PC-9 (cell line): ENCODE results near the gene TMEM9. TPM values are rescaled to one million over a fixed set of nuclear protein-coding genes. Genes with fewer than 3 reads are reported as not detected.

Experiments used
- BruUV-seq: library from RNA; stranded (reverse); fragments of 400-500 nt; replicated peaks from 2 replicates; lab custom pipeline; 2021; lab: Mats Ljungman, UMichigan
- CTCF ChIA-PET: fragments of 300-600 bp; sonication (Branson Sonifier 250); formaldehyde crosslinking; loops from one replicate; lab custom pipeline; 2022; ENCODE audit warnings: antibody characterized with exemption; lab: Charles Lee
- POLR2A ChIA-PET: fragments of 300-600 bp; sonication (Branson Sonifier 250); formaldehyde crosslinking; loops from one replicate; lab custom pipeline; 2022; ENCODE audit warnings: antibody characterized with exemption; ENCODE audit not compliant: unreplicated experiment; lab: Charles Lee
- DNase-seq, 2 experiments: peaks; one replicate each; pipeline versions ENCODE4 v3.0.0 to v3.0.0-alpha.2; 2015 to 2022; ENCODE audit warnings: mixed read lengths in 1 of 2
- H2AFZ ChIP-seq: fragments of 200-600 bp; sonication (generic); 2 replicates; pipeline ENCODE4 v1.8.1; 2017; ENCODE audit warnings: antibody characterized with exemption
- H3F3A ChIP-seq: fragments of 200-600 bp; sonication (generic); 2 replicates; pipeline ENCODE4 v1.8.1; 2017; ENCODE audit warnings: antibody characterized with exemption, mild to moderate bottlenecking, low read depth; ENCODE audit not compliant: insufficient read depth
- H3K27ac ChIP-seq: fragments of 200-600 bp; sonication (generic); 2 replicates; pipeline ENCODE4 v1.6.1; 2016; ENCODE audit warnings: mixed run types
- H3K27me3 ChIP-seq: fragments of 200-600 bp; sonication (generic); 2 replicates; pipeline ENCODE4 v1.6.1; 2016; ENCODE audit warnings: low read depth, mixed run types; ENCODE audit not compliant: insufficient read depth
- H3K36me3 ChIP-seq: fragments of 200-600 bp; sonication (generic); 2 replicates; pipeline ENCODE4 v1.6.1; 2016; ENCODE audit warnings: low read depth, mixed run types
- H3K4me1 ChIP-seq: fragments of 200-600 bp; sonication (generic); replicated peaks from 2 replicates; pipeline ENCODE4 v1.6.1; 2016; ENCODE audit warnings: mixed run types; ENCODE audit not compliant: insufficient read depth
- H3K4me2 ChIP-seq: fragments of 200-600 bp; sonication (generic); 2 replicates; pipeline ENCODE4 v1.6.1; 2017; ENCODE audit warnings: mixed run types
- H3K4me3 ChIP-seq: fragments of 200-600 bp; sonication (generic); 2 replicates; pipeline ENCODE4 v1.6.1; 2016; ENCODE audit warnings: mixed run types
- H3K79me2 ChIP-seq: fragments of 200-600 bp; sonication (generic); 2 replicates; pipeline ENCODE4 v1.6.1; 2017; ENCODE audit warnings: low read depth, mixed run types
- H3K9me2 ChIP-seq: fragments of 200-600 bp; sonication (generic); 2 replicates; pipeline ENCODE4 v1.8.1; 2017; ENCODE audit warnings: mild to moderate bottlenecking; ENCODE audit not compliant: insufficient read depth
- H3K9me3 ChIP-seq: fragments of 200-600 bp; sonication (generic); 2 replicates; pipeline ENCODE4 v1.8.1; 2016; ENCODE audit warnings: low read depth; ENCODE audit not compliant: insufficient read depth
- H4K20me1 ChIP-seq: fragments of 200-600 bp; sonication (generic); 2 replicates; pipeline ENCODE4 v1.8.1; 2017; ENCODE audit not compliant: insufficient read depth
- EZH2 ChIP-seq: fragments of 200-600 bp; sonication (generic); IDR thresholded peaks from 2 replicates; pipeline ENCODE4 v1.8.0; 2017; ENCODE audit warnings: antibody characterized with exemption, low read depth
- intact Hi-C: fragments of 100-400 bp; cut with micrococcal nuclease; formaldehyde crosslinking; loops from one replicate; pipeline ENCODE4 v1.10.0; 2022; ENCODE audit not compliant: unreplicated experiment
- total RNA-seq: library from RNA; stranded (reverse); gene quantifications from 2 replicates; pipeline ENCODE4 v1.2.3, GENCODE V29; 2021
- TF ChIP-seq, protein P1 (sequence below): fragments of 200-600 bp; sonication (generic); conservative IDR thresholded peaks from 2 replicates; pipeline ENCODE4 v1.6.1; 2017; ENCODE audit warnings: mixed run types, antibody characterized with exemption, mild to moderate bottlenecking, moderate library complexity

TMEM9 gene
- total RNA-seq, 1 experiment from 2014 or later, result 94.3 TPM

- no TSS peak for BruUV-seq
- no peak overlapping the region for H3K4me3 ChIP-seq
- TF ChIP-seq EZH2, result no peak
- TF ChIP-seq, protein P1, sequence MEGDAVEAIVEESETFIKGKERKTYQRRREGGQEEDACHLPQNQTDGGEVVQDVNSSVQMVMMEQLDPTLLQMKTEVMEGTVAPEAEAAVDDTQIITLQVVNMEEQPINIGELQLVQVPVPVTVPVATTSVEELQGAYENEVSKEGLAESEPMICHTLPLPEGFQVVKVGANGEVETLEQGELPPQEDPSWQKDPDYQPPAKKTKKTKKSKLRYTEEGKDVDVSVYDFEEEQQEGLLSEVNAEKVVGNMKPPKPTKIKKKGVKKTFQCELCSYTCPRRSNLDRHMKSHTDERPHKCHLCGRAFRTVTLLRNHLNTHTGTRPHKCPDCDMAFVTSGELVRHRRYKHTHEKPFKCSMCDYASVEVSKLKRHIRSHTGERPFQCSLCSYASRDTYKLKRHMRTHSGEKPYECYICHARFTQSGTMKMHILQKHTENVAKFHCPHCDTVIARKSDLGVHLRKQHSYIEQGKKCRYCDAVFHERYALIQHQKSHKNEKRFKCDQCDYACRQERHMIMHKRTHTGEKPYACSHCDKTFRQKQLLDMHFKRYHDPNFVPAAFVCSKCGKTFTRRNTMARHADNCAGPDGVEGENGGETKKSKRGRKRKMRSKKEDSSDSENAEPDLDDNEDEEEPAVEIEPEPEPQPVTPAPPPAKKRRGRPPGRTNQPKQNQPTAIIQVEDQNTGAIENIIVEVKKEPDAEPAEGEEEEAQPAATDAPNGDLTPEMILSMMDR, result no peak
- intact Hi-C loops, result no loop called here
- no peaks in the 10 kb centered on the region for H3K4me1 ChIP-seq
- DNase-seq, result no peak
- H4K20me1 ChIP-seq, result no peaks in the 10 kb centered on the region
- H3K27me3 ChIP-seq, result no peaks in the 10 kb centered on the region
- H3K9me3 ChIP-seq, result no peaks in the 10 kb centered on the region
- no peaks in the 10 kb centered on the region for H3F3A ChIP-seq
- H3K4me2 ChIP-seq, result no peak overlapping the region
- H3K79me2 ChIP-seq, result no peaks in the 10 kb centered on the region
- CTCF ChIA-PET, result no interaction called here
- H3K36me3 ChIP-seq, result peaks cover 3% of the 10 kb centered on the region; the same call in 1 of the 2 replicates
- no peak overlapping the region for H3K27ac ChIP-seq
- POLR2A ChIA-PET, result no interaction called here
- H2AFZ ChIP-seq, result no peak overlapping the region
- no peaks in the 10 kb centered on the region for H3K9me2 ChIP-seq
Observed at GRCh38 chr1:201140235-201140940, 13.9 kb downstream of the TMEM9 start.

DNA sequence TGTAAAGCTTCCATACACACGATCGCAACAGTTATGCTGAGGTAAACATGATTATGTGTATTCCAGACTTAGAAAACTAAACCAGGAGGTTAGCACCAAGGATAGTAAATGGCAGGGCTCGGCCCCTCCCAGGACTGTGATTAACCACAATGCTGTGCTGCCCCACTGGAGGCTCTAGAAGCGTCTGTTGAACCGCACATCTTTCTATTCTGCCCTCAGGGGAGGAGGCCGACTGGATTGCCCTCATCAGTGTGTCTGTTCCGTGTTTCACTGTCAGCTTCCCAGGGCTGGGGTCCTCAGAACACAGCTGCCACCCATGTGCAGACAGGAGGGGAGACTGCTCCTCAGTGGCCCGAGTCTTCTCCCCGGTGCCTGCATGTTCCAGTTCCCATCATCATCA is 14.5 kb downstream of the TMEM9 start:
- DNase-seq, result no peak
- H3K4me1 ChIP-seq, result no peaks in the 10 kb centered on the region
- H3F3A ChIP-seq, result no peaks in the 10 kb centered on the region
- peaks cover 3% of the 10 kb centered on the region; the same call in 1 of the 2 replicates for H3K36me3 ChIP-seq
- no peaks in the 10 kb centered on the region for H4K20me1 ChIP-seq
- H3K27ac ChIP-seq, result no peak overlapping the region
- ChIA-PET POLR2A (no interaction called here), CTCF (no interaction called here)
- no peak overlapping the region for H2AFZ ChIP-seq
- H3K9me3 ChIP-seq, result no peaks in the 10 kb centered on the region
- no peak overlapping the region for H3K4me2 ChIP-seq
- no TSS peak for BruUV-seq
- H3K9me2 ChIP-seq, result no peaks in the 10 kb centered on the region
- no peaks in the 10 kb centered on the region for H3K79me2 ChIP-seq
- H3K4me3 ChIP-seq, result no peak overlapping the region
- intact Hi-C loops, result no loop called here
- TF ChIP-seq, protein P1, result no peak
- no peak for TF ChIP-seq EZH2
- H3K27me3 ChIP-seq, result no peaks in the 10 kb centered on the region

DNA sequence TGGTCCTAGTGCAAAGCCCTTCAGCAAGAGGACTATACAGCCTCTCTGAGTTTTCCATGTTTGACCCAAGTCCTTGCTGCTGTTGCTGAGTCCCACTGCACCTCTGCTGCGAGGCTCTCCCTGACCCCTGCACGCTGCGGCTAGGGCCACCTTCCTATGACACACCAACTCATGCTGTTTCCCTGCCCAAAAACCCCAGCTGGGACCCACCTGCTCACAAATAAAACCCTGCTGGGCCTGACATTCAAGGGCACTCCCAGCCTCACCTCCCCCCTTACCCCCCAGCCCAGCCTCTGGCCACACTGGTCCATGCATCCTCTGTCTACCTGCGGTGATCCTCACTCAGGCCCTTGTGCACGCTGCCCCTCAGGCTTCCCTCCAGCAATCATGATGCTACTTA is 15.0 kb downstream of the TMEM9 start:
- Histone ChIP-seq H3K4me3 (no peak overlapping the region), H3K79me2 (no peaks in the 10 kb centered on the region), H3K27me3 (no peaks in the 10 kb centered on the region), H4K20me1 (no peaks in the 10 kb centered on the region), H3F3A (no peaks in the 10 kb centered on the region), H2AFZ (no peak overlapping the region), H3K36me3 (peaks cover 3% of the 10 kb centered on the region; the same call in 1 of the 2 replicates), H3K9me3 (no peaks in the 10 kb centered on the region), H3K4me1 (no peaks in the 10 kb centered on the region), H3K4me2 (no peak overlapping the region), H3K27ac (no peak overlapping the region), H3K9me2 (no peaks in the 10 kb centered on the region)
- intact Hi-C loops, result no loop called here
- no peak for DNase-seq
- ChIA-PET CTCF (no interaction called here), POLR2A (no interaction called here)
- no peak for TF ChIP-seq EZH2
- TF ChIP-seq, protein P1, result no peak
- no TSS peak for BruUV-seq
